ENCODE results near the gene APBB2.
"Not testable (repeated sequence)": the region's sequence is repeated elsewhere in the genome, so short reads cannot be mapped to it uniquely, and the experiment has no call there.

The APBB2 gene

GRCh38 chr4:40934676-40935075 is 279.7 kb downstream of the APBB2 start:
- DNase-seq: no peak

- DNase-seq: peak; percentile 61
These were observed 280.9 kb downstream of the APBB2 start for GRCh38 chr4:40933272-40934053.

GRCh38 chr4:40931841-40932240 is 282.5 kb downstream of the APBB2 start:
- no peak for DNase-seq

- DNase-seq: no peak
These were observed 283.1 kb downstream of the APBB2 start for GRCh38 chr4:40931238-40931637.

GRCh38 chr4:40927074-40927473 is 287.3 kb downstream of the APBB2 start:
- no peak for DNase-seq

GRCh38 chr4:40924793-40925117 is 289.6 kb downstream of the APBB2 start:
- DNase-seq: no peak

GRCh38 chr4:40924096-40924792 is 290.1 kb downstream of the APBB2 start:
- peak; percentile 62 for DNase-seq

GRCh38 chr4:40923316-40924095 is 290.8 kb downstream of the APBB2 start:
- DNase-seq: no peak

GRCh38 chr4:40919976-40920375 is 294.4 kb downstream of the APBB2 start:
- not testable (repeated sequence) for DNase-seq

- DNase-seq: peak; percentile 83
These were observed 296.0 kb downstream of the APBB2 start for GRCh38 chr4:40918330-40918729.

GRCh38 chr4:40916880-40917279 is 297.5 kb downstream of the APBB2 start:
- peak; percentile 16 for DNase-seq

GRCh38 chr4:40916218-40916555 is 298.2 kb downstream of the APBB2 start:
- peak; percentile 92 for DNase-seq

GRCh38 chr4:40915318-40916217 is 298.8 kb downstream of the APBB2 start:
- peak; percentile 79 for DNase-seq

GRCh38 chr4:40912460-40913184 is 301.7 kb downstream of the APBB2 start:
- DNase-seq: peak; percentile 28

GRCh38 chr4:40910706-40911105 is 303.6 kb downstream of the APBB2 start:
- DNase-seq: no peak

- DNase-seq: peak; percentile 70
These were observed 304.9 kb downstream of the APBB2 start for GRCh38 chr4:40909363-40909876.

GRCh38 chr4:40908702-40909362 is 305.5 kb downstream of the APBB2 start:
- peak; percentile 73 for DNase-seq

GRCh38 chr4:40908297-40908696 is 306.0 kb downstream of the APBB2 start:
- no peak for DNase-seq

GRCh38 chr4:40905414-40905813 is 308.9 kb downstream of the APBB2 start:
- no peak for DNase-seq

GRCh38 chr4:40900531-40900930 is 313.8 kb downstream of the APBB2 start:
- not testable (repeated sequence) for DNase-seq
